GM20000 (cell line): ENCODE measurements around the gene GRIK4.
A peak's percentile ranks its signal among the peaks of the same experiment; 100 is the strongest.
"Not testable (repeated sequence)": the region's sequence is repeated elsewhere in the genome, so short reads cannot be mapped to it uniquely, and the experiment has no call there.

Experiments
- DNase-seq: peaks from one replicate; pipeline ENCODE4 v3.0.0; 2012; ENCODE audit warnings: low spot score
- TF ChIP-seq, protein P1 (sequence below): IDR thresholded peaks from 2 replicates; pipeline ENCODE4 v1.5.1; 2012; ENCODE audit warnings: mild to moderate bottlenecking, control low read depth; ENCODE audit errors: extremely low read depth, missing control alignments

Gene GRIK4

DNA sequence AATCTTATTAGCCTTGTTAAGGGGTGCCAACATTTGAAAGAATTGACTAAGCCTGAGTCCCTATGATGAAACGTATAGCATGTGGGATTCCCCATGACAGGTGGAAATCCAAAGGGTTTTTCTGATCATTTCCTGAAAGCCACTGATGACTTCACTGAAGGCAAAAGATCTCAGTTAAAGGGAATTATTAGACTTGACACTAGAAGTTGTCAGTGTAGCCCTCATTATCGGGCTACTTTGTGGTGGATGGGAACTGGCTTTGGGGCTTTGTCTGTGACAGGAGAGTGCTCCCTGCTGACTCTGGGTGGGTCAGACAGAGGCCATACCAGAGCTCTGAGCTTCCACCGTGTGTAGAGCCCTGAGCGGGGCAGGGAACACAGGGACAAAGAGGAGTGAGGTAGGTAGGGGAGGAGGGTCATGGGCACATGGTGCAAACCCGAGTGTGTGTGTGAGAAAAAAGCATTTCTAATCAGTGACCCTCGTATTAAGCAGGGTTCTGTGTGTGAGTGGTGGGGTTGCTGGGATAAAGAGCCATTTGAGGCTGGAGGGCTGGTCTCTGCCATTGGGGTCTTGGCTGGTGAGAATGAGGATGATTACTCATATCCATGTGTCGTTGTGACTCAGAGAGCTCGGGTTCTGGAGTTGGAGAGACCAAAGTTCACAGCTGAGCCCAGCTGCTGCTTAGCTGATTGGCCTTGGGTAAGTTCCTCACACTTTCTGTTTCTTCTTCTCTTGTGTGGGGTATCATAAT is 101.1 kb downstream of the GRIK4 start:
- DNase-seq: peak; percentile 79
- TF ChIP-seq, protein P1, sequence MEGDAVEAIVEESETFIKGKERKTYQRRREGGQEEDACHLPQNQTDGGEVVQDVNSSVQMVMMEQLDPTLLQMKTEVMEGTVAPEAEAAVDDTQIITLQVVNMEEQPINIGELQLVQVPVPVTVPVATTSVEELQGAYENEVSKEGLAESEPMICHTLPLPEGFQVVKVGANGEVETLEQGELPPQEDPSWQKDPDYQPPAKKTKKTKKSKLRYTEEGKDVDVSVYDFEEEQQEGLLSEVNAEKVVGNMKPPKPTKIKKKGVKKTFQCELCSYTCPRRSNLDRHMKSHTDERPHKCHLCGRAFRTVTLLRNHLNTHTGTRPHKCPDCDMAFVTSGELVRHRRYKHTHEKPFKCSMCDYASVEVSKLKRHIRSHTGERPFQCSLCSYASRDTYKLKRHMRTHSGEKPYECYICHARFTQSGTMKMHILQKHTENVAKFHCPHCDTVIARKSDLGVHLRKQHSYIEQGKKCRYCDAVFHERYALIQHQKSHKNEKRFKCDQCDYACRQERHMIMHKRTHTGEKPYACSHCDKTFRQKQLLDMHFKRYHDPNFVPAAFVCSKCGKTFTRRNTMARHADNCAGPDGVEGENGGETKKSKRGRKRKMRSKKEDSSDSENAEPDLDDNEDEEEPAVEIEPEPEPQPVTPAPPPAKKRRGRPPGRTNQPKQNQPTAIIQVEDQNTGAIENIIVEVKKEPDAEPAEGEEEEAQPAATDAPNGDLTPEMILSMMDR: no peak

- DNase-seq: peak; percentile 65
These were observed 102.0 kb downstream of the GRIK4 start for GRCh38 chr11:120613264-120614226.

DNA sequence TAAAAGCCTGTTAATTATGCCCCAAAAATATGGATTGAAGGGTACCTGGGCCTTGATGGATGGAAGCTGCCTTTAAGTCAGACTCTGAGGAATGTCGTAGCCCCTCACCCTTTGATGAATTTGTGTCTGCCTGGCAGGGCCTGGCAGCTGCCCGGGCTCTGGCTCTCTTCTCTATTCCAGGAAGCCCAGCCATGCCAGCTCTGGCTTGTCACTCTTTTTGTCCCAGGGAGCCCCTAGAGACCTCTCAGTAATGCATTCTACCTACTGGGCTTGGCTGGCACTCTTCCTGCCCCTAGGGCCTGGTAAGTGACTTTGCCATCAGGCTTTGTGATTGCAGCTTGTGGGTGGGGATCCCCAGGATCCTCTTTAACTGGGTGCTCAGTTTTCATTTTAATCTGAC is 103.8 kb downstream of the GRIK4 start:
- TF ChIP-seq, protein P1: no peak
- no peak for DNase-seq

More at GRCh38 chr11:120613264-120614226, 102.0 kb downstream of the GRIK4 start:
- TF ChIP-seq, protein P1: no peak

DNA sequence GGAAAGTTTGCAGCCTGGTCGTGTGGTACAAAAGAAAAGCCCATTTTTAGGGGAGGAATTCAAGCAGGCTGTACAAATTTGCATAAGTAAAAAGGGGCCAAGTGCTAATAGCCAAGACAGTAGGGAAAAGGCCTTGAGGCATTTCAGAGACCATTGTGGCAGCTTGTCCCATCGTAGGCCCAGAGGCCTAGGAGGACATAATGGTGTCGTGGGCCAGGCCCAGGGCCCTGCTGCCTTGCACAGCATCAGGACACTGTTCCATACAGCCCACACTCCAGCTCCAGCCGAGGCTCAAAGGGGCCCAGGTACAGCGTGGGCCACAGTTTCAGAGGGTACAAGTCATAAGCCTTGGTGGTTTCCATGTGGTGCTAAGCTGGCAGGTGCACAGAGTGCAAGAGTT is 106.9 kb downstream of the GRIK4 start:
- TF ChIP-seq, protein P1: no peak
- no peak for DNase-seq

GRCh38 chr11:120622189-120622875 is 110.8 kb downstream of the GRIK4 start:
- TF ChIP-seq, protein P1: no peak
- DNase-seq: no peak

- DNase-seq: not testable (repeated sequence)
These were observed 113.4 kb downstream of the GRIK4 start for GRCh38 chr11:120624992-120625391.

- TF ChIP-seq, protein P1: no peak
- no peak for DNase-seq
These were observed 114.0 kb downstream of the GRIK4 start for GRCh38 chr11:120625565-120625964.
